MCF 10A (cell line): ENCODE results near the gene ADAMTS19. TPM values are rescaled to one million over a fixed set of nuclear protein-coding genes. Genes with fewer than 3 reads are reported as not detected.

Source experiments
- BruUV-seq: library from RNA; stranded (reverse); fragments of 400-500 nt; replicated peaks from 2 replicates; lab custom pipeline; 2021; lab: Mats Ljungman, UMichigan
- CTCF ChIA-PET: fragments of 300-600 bp; sonication (Branson Sonifier 250); formaldehyde crosslinking; extraction: SDS; loops from one replicate; lab custom pipeline; 2021; ENCODE audit warnings: antibody characterized with exemption, inconsistent platforms; lab: Yijun Ruan, JAX
- POLR2A ChIA-PET: fragments of 300-600, 350-650 bp; sonication (Branson Sonifier 250); formaldehyde crosslinking; extraction: SDS; loops from one replicate; lab custom pipeline; 2020; ENCODE audit warnings: antibody characterized with exemption, inconsistent platforms; lab: Yijun Ruan, JAX
- DNase-seq: peaks from one replicate; pipeline ENCODE4 v3.0.0-alpha.2; 2018; ENCODE audit not compliant: unreplicated experiment
- H3K27ac Mint-ChIP-seq: one replicate; pipeline ENCODE4 v1.8.0; 2022; ENCODE audit warnings: mild to moderate bottlenecking, low read depth, mixed read lengths; ENCODE audit not compliant: unreplicated experiment
- H3K27me3 Mint-ChIP-seq: one replicate; pipeline ENCODE4 v1.8.0; 2022; ENCODE audit warnings: mixed read lengths; ENCODE audit not compliant: insufficient read depth, unreplicated experiment
- H3K36me3 Mint-ChIP-seq: one replicate; pipeline ENCODE4 v1.8.0; 2022; ENCODE audit warnings: mild to moderate bottlenecking, moderate library complexity, mixed read lengths; ENCODE audit not compliant: insufficient read depth, unreplicated experiment
- H3K4me1 Mint-ChIP-seq: one replicate; pipeline ENCODE4 v1.8.0; 2022; ENCODE audit warnings: mixed read lengths; ENCODE audit not compliant: insufficient read depth, unreplicated experiment
- H3K4me3 Mint-ChIP-seq: one replicate; pipeline ENCODE4 v1.8.0; 2022; ENCODE audit warnings: mild to moderate bottlenecking, moderate library complexity, mixed read lengths; ENCODE audit not compliant: unreplicated experiment
- H3K9me3 Mint-ChIP-seq: one replicate; pipeline ENCODE4 v1.8.0; 2022; ENCODE audit warnings: mixed read lengths; ENCODE audit not compliant: unreplicated experiment
- intact Hi-C: fragments of 100-400 bp; cut with micrococcal nuclease; formaldehyde crosslinking; loops from 2 replicates; pipeline ENCODE4 v1.14.1; 2022
- total RNA-seq: library from RNA; stranded (reverse); gene quantifications from 2 replicates; pipeline ENCODE4 v1.2.3, GENCODE V29; 2022
- TF ChIP-seq, protein P1 (sequence below): fragments of 200-600 bp; IDR thresholded peaks from one replicate; pipeline ENCODE4 v1.8.0; 2022; ENCODE audit warnings: antibody characterized with exemption, mild to moderate bottlenecking; ENCODE audit not compliant: unreplicated experiment

ADAMTS19 gene
- total RNA-seq, 1 experiment from 2014 or later = not detected

DNA sequence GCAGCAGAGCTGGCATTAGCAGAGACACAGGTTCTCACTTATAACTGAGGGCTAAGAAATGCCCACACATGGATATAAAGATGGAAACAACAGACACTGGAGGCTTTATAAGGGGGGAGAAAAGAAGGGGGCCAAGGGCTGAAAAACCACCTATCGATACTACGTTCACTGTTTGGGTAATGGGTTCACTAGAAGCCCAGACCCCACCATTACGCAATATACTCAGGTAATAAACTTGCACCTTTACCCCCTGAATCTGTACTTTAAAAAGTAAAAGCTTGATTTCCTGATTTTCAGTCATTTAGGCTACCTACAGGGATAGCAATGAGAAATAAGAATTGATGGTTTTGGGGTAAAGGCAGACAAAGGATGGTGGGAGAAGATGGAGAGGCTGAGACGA, 285.9 kb downstream of the ADAMTS19 start:
- H3K27ac Mint-ChIP-seq = no peak overlapping the region
- TF ChIP-seq, protein P1, sequence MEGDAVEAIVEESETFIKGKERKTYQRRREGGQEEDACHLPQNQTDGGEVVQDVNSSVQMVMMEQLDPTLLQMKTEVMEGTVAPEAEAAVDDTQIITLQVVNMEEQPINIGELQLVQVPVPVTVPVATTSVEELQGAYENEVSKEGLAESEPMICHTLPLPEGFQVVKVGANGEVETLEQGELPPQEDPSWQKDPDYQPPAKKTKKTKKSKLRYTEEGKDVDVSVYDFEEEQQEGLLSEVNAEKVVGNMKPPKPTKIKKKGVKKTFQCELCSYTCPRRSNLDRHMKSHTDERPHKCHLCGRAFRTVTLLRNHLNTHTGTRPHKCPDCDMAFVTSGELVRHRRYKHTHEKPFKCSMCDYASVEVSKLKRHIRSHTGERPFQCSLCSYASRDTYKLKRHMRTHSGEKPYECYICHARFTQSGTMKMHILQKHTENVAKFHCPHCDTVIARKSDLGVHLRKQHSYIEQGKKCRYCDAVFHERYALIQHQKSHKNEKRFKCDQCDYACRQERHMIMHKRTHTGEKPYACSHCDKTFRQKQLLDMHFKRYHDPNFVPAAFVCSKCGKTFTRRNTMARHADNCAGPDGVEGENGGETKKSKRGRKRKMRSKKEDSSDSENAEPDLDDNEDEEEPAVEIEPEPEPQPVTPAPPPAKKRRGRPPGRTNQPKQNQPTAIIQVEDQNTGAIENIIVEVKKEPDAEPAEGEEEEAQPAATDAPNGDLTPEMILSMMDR = no peak
- no peaks in the 10 kb centered on the region for H3K9me3 Mint-ChIP-seq
- H3K27me3 Mint-ChIP-seq = peaks cover 36% of the 10 kb centered on the region
- H3K4me3 Mint-ChIP-seq = no peak overlapping the region
- H3K4me1 Mint-ChIP-seq = no peaks in the 10 kb centered on the region
- DNase-seq = no peak
- no TSS peak for BruUV-seq
- intact Hi-C loops = no loop called here
- ChIA-PET CTCF (interaction anchor here (0.6 kb wide), 1 partner anchor 573 kb away, joined by 3 read pairs; no protein-coding TSS in a partner anchor), POLR2A (no interaction called here)
- H3K36me3 Mint-ChIP-seq = no peaks in the 10 kb centered on the region

DNA sequence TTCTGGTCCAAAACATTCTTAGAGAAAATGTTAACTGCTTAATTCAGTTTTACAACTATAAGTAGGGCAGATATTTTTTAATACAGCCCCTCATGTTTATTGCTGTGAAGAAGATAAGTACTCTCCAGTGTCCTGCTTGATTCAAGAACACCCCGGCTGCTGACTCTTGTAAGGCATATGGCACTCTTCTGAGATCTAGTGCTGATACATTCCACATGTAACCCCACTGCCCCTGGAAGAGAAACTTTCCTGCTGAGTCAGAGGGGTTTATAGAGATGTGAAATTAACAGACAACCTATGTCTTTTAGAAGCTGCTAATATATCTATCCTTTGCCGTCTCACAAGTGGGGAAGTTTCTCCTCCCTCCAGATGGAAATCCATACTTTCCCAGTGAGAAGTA, 286.8 kb downstream of the ADAMTS19 start:
- H3K9me3 Mint-ChIP-seq = no peaks in the 10 kb centered on the region
- TF ChIP-seq, protein P1 = no peak
- no peak for DNase-seq
- no peak overlapping the region for H3K27ac Mint-ChIP-seq
- BruUV-seq = no TSS peak
- no peaks in the 10 kb centered on the region for H3K4me1 Mint-ChIP-seq
- H3K27me3 Mint-ChIP-seq = peaks cover 36% of the 10 kb centered on the region
- ChIA-PET CTCF (no interaction called here), POLR2A (no interaction called here)
- intact Hi-C loops = no loop called here
- H3K4me3 Mint-ChIP-seq = no peak overlapping the region
- no peaks in the 10 kb centered on the region for H3K36me3 Mint-ChIP-seq

DNA sequence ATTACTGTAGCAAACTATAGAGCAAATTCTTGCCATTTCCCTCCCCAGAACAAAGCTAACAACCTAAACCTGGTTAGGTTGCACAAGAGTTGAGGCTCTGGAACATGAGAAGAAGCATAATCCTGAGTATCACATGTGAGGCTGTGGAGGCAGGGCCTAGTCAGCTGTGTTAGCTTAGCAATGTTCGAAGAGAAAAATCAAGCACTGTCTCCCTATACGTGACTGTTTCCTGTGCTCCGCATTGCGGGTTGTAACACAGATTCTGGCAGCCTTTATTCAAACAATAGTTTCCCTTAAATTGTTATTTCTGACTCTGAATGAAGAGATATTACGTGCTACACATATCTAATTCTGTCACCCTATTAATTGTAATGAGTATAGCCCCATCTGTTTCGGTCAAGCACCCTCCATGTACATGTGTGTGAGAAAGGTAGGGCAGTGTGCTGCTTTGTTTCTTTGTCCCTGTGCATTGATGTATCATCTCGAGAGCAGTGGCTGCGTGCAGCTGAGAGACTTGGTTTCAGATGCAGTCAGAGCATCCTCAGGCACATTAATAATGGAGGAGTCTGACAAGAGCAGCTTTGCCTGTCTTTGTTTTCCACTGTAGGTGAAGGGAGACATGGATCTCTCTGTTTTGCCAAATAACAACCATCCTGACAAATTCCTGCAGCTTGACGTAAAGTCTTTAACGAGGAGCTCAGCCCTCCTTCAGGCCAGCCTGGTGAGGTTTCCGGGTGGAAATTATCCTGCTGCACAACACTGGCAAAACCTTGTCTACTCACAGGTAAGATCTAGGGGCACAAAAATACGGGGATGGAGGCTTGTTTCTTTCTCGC, 287.7 kb downstream of the ADAMTS19 start, which contains the start of gene MINAR2:
Gene MINAR2, plus strand, starts transcription at position 523 of the 836 bp plus-strand sequence. Its CDS starts 97 bp downstream, at position 620.
- no TSS peak for BruUV-seq
- intact Hi-C loops = no loop called here
- Mint-ChIP-seq H3K9me3 (no peaks in the 10 kb centered on the region), H3K4me3 (no peak within 1 kb of the TSS), H3K27ac (no peak within 1 kb of the TSS), H3K4me1 (no peaks in the 10 kb centered on the region), H3K36me3 (no peaks in the 10 kb centered on the region), H3K27me3 (peaks cover 32% of the 10 kb centered on the region)
- no peak for DNase-seq
- ChIA-PET POLR2A (interaction anchor here (1.1 kb wide), 1 partner anchor 14 kb away, joined by 3 read pairs; no protein-coding TSS in a partner anchor), CTCF (interaction anchor here (0.6 to 1.1 kb wide), 4 partner anchors 23 to 1537 kb away, joined by 3 read pairs; no protein-coding TSS in a partner anchor)
- TF ChIP-seq, protein P1 = no peak
